GM23338 (cell line): ENCODE results near the gene DNAJB2. TPM values are rescaled to one million over a fixed set of nuclear protein-coding genes. Genes with fewer than 3 reads are reported as not detected.

Experiments used
- ATAC-seq: fragments of 200-7000 bp; cut with Tn5 transposase; 3 replicates; pipeline ENCODE4 v1.9.1; 2020
- DNase-seq: peaks from one replicate; pipeline ENCODE4 v3.0.0-alpha.2; 2015; ENCODE audit warnings: low spot score
- H2AFZ ChIP-seq: fragments of 200-600 bp; sonication (generic); 2 replicates; pipeline ENCODE4 v1.8.0; 2016; ENCODE audit warnings: antibody characterized with exemption, mild to moderate bottlenecking, moderate library complexity
- H3F3A ChIP-seq: fragments of 200-600 bp; sonication (generic); replicated peaks from 2 replicates; pipeline ENCODE4 v1.8.0; 2017; ENCODE audit warnings: antibody characterized with exemption, mixed run types, low read depth
- H3K27ac ChIP-seq: fragments of 200-600 bp; sonication (generic); 2 replicates; pipeline ENCODE4 v1.6.1; 2016; ENCODE audit warnings: low read depth
- H3K27me3 ChIP-seq: fragments of 200-600 bp; sonication (generic); 2 replicates; pipeline ENCODE4 v1.8.0; 2016; ENCODE audit warnings: mild to moderate bottlenecking, mixed run types, moderate library complexity; ENCODE audit not compliant: insufficient read depth
- H3K36me3 ChIP-seq: fragments of 200-600 bp; sonication (generic); 2 replicates; pipeline ENCODE4 v1.8.0; 2016; ENCODE audit warnings: mild to moderate bottlenecking; ENCODE audit not compliant: insufficient read depth
- H3K4me1 ChIP-seq: fragments of 200-600 bp; sonication (generic); 2 replicates; pipeline ENCODE4 v1.8.0; 2016; ENCODE audit warnings: mild to moderate bottlenecking, moderate library complexity; ENCODE audit not compliant: insufficient read depth
- H3K4me2 ChIP-seq: fragments of 200-600 bp; sonication (generic); 2 replicates; pipeline ENCODE4 v1.7.1; 2017; ENCODE audit warnings: mixed run types
- H3K4me3 ChIP-seq: fragments of 200-600 bp; sonication (generic); 2 replicates; pipeline ENCODE4 v1.6.1; 2016; ENCODE audit warnings: mixed run types
- H3K79me2 ChIP-seq: fragments of 200-600 bp; sonication (generic); replicated peaks from 2 replicates; pipeline ENCODE4 v1.8.0; 2017; ENCODE audit warnings: mild to moderate bottlenecking; ENCODE audit not compliant: insufficient read depth
- H3K9me2 ChIP-seq: fragments of 200-600 bp; sonication (generic); 2 replicates; pipeline ENCODE4 v1.8.0; 2017; ENCODE audit not compliant: insufficient read depth
- H4K20me1 ChIP-seq: fragments of 200-600 bp; sonication (generic); replicated peaks from 2 replicates; pipeline ENCODE4 v1.8.0; 2017; ENCODE audit warnings: mild to moderate bottlenecking; ENCODE audit not compliant: insufficient read depth
- H3K27ac Mint-ChIP-seq: 2 replicates; pipeline ENCODE4 v1.8.0; 2020; ENCODE audit warnings: inconsistent platforms, mild to moderate bottlenecking, moderate library complexity, mixed read lengths
- H3K27me3 Mint-ChIP-seq: 3 replicates; pipeline ENCODE4 v1.8.0; 2022; ENCODE audit warnings: low read depth, mild to moderate bottlenecking, moderate library complexity, mixed read lengths, inconsistent platforms; ENCODE audit not compliant: insufficient read depth, poor library complexity
- H3K36me3 Mint-ChIP-seq: 3 replicates; pipeline ENCODE4 v1.8.0; 2021; ENCODE audit warnings: low read depth, mild to moderate bottlenecking, inconsistent platforms, moderate library complexity, mixed read lengths
- H3K4me1 Mint-ChIP-seq: 3 replicates; pipeline ENCODE4 v1.8.0; 2020; ENCODE audit warnings: mild to moderate bottlenecking, inconsistent platforms, mixed read lengths
- H3K4me3 Mint-ChIP-seq: 3 replicates; pipeline ENCODE4 v1.8.0; 2021; ENCODE audit warnings: moderate library complexity, mild to moderate bottlenecking, inconsistent platforms, mixed read lengths
- H3K9me3 Mint-ChIP-seq: 3 replicates; pipeline ENCODE4 v1.8.0; 2020; ENCODE audit warnings: moderate library complexity, mild to moderate bottlenecking, inconsistent platforms, mixed read lengths
- CREB1 ChIP-seq: fragments of 250-450 bp; sonication (Bioruptor Pico); IDR thresholded peaks from 2 replicates; pipeline ENCODE4 v1.5.0; 2020; ENCODE audit warnings: low read depth, mild to moderate bottlenecking, moderate library complexity
- EZH2 ChIP-seq: fragments of 200-600 bp; sonication (generic); IDR thresholded peaks from one replicate; pipeline ENCODE4 v1.8.0; 2017; ENCODE audit warnings: antibody characterized with exemption, mild to moderate bottlenecking, low read depth; ENCODE audit not compliant: unreplicated experiment
- JUNB ChIP-seq: IDR thresholded peaks from one replicate; pipeline ENCODE4 v1.6.1; 2016; ENCODE audit warnings: antibody characterized with exemption; ENCODE audit not compliant: unreplicated experiment
- POLR2AphosphoS5 ChIP-seq: IDR thresholded peaks from 2 replicates; pipeline ENCODE4 v1.6.1; 2016; ENCODE audit warnings: antibody characterized with exemption, low read depth
- STAT1 ChIP-seq: IDR thresholded peaks from one replicate; pipeline ENCODE4 v1.6.1; 2016; ENCODE audit warnings: antibody characterized with exemption; ENCODE audit not compliant: unreplicated experiment
- ZNF114 ChIP-seq: fragments of 250-450 bp; sonication (Bioruptor Pico); IDR thresholded peaks from 2 replicates; pipeline ENCODE4 v1.5.0; 2020; ENCODE audit warnings: mild to moderate bottlenecking, moderate library complexity
- ZNF331 ChIP-seq: fragments of 250-450 bp; sonication (Bioruptor Pico); IDR thresholded peaks from 2 replicates; pipeline ENCODE4 v1.5.0; 2020; ENCODE audit warnings: low read depth, mild to moderate bottlenecking, moderate library complexity
- polyA plus RNA-seq: library from polyadenylated mRNA; unstranded; fragments of >200 nt; fragmentation: Nextera tagmentation; extraction: Ambion mirVana; gene quantifications from 2 replicates; pipeline ENCODE4 v1.2.1, GENCODE V29; 2016
- total RNA-seq: library from RNA; depleted of rRNA; stranded (reverse); fragments of >200 nt; shearing (Covaris generic); gene quantifications from 2 replicates; pipeline ENCODE4 v1.2.3, GENCODE V29; 2014
- TF ChIP-seq, protein P1 (sequence below), 2 experiments: fragments of 200-600 bp in 1 of 2; sonication (generic) in 1 of 2; conservative IDR thresholded peaks; 2 replicates each; pipeline versions ENCODE4 v1.5.1 to v1.6.1; 2016 to 2017; ENCODE audit warnings: antibody characterized with exemption in 2 of 2, low read depth in 2 of 2, mild to moderate bottlenecking in 2 of 2, moderate library complexity in 1 of 2
- TF ChIP-seq, protein P2 (sequence below): fragments of 250-450 bp; sonication (Bioruptor Pico); IDR thresholded peaks from 2 replicates; pipeline ENCODE4 v1.5.0; 2020; ENCODE audit warnings: mild to moderate bottlenecking, moderate library complexity
- TF ChIP-seq, protein P3 (sequence below): IDR thresholded peaks from 2 replicates; pipeline ENCODE4 v1.6.1; 2016; ENCODE audit warnings: antibody characterized with exemption

DNAJB2 gene
- total and polyA plus RNA-seq, 2 experiments from 2014 or later = 6.4 to 25.9 TPM

DNA sequence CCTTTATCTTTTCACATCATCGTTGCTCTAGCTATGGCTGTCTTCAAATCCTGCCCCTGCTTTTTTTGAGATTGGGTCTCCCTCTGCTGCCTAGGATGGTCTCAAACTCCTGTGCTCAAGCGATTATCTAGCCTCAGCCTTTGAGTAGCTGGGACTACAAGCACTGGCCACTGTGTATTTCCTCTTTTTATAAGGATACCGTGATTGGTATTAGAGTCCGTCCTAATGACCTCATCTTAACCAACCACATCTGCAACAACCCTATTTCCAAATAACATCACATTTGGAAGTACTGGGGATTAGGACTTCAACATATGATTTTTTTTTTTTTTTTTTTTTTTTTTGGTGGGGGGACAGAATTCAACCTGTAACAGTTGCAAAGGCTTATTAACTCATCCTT, 44.3 kb downstream of the DNAJB2 start:
- no peaks in the 10 kb centered on the region for H3K9me3 Mint-ChIP-seq
- H4K20me1 ChIP-seq = no peaks in the 10 kb centered on the region
- no peaks in the 10 kb centered on the region for H3K4me1 ChIP-seq
- H3F3A ChIP-seq = no peaks in the 10 kb centered on the region
- H3K36me3 Mint-ChIP-seq = no peaks in the 10 kb centered on the region
- no peak overlapping the region for H3K4me3 ChIP-seq
- H3K27ac Mint-ChIP-seq = no peak overlapping the region
- no peak overlapping the region for H3K4me2 ChIP-seq
- DNase-seq (no peak), ATAC-seq (no peak)
- H3K79me2 ChIP-seq = no peaks in the 10 kb centered on the region
- TF ChIP-seq, protein P1, sequence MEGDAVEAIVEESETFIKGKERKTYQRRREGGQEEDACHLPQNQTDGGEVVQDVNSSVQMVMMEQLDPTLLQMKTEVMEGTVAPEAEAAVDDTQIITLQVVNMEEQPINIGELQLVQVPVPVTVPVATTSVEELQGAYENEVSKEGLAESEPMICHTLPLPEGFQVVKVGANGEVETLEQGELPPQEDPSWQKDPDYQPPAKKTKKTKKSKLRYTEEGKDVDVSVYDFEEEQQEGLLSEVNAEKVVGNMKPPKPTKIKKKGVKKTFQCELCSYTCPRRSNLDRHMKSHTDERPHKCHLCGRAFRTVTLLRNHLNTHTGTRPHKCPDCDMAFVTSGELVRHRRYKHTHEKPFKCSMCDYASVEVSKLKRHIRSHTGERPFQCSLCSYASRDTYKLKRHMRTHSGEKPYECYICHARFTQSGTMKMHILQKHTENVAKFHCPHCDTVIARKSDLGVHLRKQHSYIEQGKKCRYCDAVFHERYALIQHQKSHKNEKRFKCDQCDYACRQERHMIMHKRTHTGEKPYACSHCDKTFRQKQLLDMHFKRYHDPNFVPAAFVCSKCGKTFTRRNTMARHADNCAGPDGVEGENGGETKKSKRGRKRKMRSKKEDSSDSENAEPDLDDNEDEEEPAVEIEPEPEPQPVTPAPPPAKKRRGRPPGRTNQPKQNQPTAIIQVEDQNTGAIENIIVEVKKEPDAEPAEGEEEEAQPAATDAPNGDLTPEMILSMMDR (conservative IDR thresholded peaks at IDR 0.05; ENCODE audit: low read depth in 2 of 2) = peak in 1 of 2 experiments; percentile 24; a peak in 1 of 4 replicates
- TF ChIP-seq STAT1 = no peak
- no peak overlapping the region for H3K27ac ChIP-seq
- peaks cover 10% of the 10 kb centered on the region for H3K27me3 Mint-ChIP-seq
- H3K4me1 Mint-ChIP-seq = no peaks in the 10 kb centered on the region
- no peak overlapping the region for H2AFZ ChIP-seq
- H3K27me3 ChIP-seq = 0 out of 2 replicates have a peak, but pooled peaks cover 5% of the 10 kb centered on the region
- no peak overlapping the region for H3K4me3 Mint-ChIP-seq
- no peaks in the 10 kb centered on the region for H3K36me3 ChIP-seq
- no peaks in the 10 kb centered on the region for H3K9me2 ChIP-seq

DNA sequence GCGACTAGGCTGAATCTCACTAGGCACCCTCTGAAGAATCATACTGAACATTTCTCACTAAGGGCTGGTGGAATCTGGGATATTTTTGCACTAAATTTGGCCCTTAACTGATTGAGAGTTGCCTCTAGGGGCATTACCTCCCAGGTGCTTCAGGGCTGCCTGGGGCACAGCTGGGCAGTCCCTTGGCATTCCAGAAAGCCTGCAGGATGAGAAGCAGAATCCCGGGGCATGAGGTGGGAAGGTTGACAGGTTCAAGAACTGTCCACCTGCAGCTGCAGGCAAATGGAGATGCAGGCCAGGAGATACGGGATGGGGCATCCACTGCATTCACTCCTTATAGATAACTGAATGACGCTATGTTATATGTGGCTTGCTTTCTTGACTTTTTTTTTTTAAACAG, 46.0 kb downstream of the DNAJB2 start:
- Histone ChIP-seq H3K27me3 (peaks cover 22% of the 10 kb centered on the region), H3K4me1 (no peaks in the 10 kb centered on the region), H3K27ac (no peak overlapping the region), H4K20me1 (no peaks in the 10 kb centered on the region), H3K79me2 (no peaks in the 10 kb centered on the region), H3K4me2 (no peak overlapping the region), H2AFZ (no peak overlapping the region), H3F3A (no peaks in the 10 kb centered on the region), H3K36me3 (no peaks in the 10 kb centered on the region), H3K4me3 (no peak overlapping the region), H3K9me2 (no peaks in the 10 kb centered on the region)
- Mint-ChIP-seq H3K27me3 (peaks cover 14% of the 10 kb centered on the region), H3K4me3 (no peak overlapping the region), H3K36me3 (no peaks in the 10 kb centered on the region), H3K4me1 (no peaks in the 10 kb centered on the region), H3K9me3 (no peaks in the 10 kb centered on the region), H3K27ac (no peak overlapping the region)
- DNase-seq (no peak), ATAC-seq (no peak)
- no peak for TF ChIP-seq EZH2
- TF ChIP-seq, protein P2, sequence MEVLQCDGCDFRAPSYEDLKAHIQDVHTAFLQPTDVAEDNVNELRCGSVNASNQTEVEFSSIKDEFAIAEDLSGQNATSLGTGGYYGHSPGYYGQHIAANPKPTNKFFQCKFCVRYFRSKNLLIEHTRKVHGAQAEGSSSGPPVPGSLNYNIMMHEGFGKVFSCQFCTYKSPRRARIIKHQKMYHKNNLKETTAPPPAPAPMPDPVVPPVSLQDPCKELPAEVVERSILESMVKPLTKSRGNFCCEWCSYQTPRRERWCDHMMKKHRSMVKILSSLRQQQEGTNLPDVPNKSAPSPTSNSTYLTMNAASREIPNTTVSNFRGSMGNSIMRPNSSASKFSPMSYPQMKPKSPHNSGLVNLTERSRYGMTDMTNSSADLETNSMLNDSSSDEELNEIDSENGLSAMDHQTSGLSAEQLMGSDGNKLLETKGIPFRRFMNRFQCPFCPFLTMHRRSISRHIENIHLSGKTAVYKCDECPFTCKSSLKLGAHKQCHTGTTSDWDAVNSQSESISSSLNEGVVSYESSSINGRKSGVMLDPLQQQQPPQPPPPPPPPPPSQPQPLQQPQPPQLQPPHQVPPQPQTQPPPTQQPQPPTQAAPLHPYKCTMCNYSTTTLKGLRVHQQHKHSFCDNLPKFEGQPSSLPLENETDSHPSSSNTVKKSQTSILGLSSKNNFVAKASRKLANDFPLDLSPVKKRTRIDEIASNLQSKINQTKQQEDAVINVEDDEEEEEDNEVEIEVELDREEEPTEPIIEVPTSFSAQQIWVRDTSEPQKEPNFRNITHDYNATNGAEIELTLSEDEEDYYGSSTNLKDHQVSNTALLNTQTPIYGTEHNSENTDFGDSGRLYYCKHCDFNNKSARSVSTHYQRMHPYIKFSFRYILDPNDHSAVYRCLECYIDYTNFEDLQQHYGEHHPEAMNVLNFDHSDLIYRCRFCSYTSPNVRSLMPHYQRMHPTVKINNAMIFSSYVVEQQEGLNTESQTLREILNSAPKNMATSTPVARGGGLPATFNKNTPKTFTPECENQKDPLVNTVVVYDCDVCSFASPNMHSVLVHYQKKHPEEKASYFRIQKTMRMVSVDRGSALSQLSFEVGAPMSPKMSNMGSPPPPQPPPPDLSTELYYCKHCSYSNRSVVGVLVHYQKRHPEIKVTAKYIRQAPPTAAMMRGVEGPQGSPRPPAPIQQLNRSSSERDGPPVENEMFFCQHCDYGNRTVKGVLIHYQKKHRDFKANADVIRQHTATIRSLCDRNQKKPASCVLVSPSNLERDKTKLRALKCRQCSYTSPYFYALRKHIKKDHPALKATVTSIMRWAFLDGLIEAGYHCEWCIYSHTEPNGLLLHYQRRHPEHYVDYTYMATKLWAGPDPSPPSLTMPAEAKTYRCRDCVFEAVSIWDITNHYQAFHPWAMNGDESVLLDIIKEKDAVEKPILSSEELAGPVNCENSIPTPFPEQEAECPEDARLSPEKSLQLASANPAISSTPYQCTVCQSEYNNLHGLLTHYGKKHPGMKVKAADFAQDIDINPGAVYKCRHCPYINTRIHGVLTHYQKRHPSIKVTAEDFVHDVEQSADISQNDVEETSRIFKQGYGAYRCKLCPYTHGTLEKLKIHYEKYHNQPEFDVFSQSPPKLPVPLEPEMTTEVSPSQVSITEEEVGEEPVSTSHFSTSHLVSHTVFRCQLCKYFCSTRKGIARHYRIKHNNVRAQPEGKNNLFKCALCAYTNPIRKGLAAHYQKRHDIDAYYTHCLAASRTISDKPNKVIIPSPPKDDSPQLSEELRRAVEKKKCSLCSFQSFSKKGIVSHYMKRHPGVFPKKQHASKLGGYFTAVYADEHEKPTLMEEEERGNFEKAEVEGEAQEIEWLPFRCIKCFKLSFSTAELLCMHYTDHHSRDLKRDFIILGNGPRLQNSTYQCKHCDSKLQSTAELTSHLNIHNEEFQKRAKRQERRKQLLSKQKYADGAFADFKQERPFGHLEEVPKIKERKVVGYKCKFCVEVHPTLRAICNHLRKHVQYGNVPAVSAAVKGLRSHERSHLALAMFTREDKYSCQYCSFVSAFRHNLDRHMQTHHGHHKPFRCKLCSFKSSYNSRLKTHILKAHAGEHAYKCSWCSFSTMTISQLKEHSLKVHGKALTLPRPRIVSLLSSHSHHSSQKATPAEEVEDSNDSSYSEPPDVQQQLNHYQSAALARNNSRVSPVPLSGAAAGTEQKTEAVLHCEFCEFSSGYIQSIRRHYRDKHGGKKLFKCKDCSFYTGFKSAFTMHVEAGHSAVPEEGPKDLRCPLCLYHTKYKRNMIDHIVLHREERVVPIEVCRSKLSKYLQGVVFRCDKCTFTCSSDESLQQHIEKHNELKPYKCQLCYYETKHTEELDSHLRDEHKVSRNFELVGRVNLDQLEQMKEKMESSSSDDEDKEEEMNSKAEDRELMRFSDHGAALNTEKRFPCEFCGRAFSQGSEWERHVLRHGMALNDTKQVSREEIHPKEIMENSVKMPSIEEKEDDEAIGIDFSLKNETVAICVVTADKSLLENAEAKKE (CRISPR knock-in tag) = no peak
- TF ChIP-seq CREB1 (CRISPR knock-in tag) = no peak
- TF ChIP-seq POLR2AphosphoS5 = no peak
- no peak for TF ChIP-seq JUNB
- TF ChIP-seq, protein P3, sequence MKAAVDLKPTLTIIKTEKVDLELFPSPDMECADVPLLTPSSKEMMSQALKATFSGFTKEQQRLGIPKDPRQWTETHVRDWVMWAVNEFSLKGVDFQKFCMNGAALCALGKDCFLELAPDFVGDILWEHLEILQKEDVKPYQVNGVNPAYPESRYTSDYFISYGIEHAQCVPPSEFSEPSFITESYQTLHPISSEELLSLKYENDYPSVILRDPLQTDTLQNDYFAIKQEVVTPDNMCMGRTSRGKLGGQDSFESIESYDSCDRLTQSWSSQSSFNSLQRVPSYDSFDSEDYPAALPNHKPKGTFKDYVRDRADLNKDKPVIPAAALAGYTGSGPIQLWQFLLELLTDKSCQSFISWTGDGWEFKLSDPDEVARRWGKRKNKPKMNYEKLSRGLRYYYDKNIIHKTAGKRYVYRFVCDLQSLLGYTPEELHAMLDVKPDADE = no peak
- no peak for TF ChIP-seq ZNF331 (CRISPR knock-in tag)
- TF ChIP-seq, protein P1 (conservative IDR thresholded peaks at IDR 0.05; ENCODE audit: low read depth in 2 of 2) = no peak
- TF ChIP-seq ZNF114 (CRISPR knock-in tag) = no peak
